ENCODE results near the gene CHRM1.

The CHRM1 gene

GRCh38 chr11:62889484-62890437 lies 31.4 kb downstream of the CHRM1 start:
- H3K4me3 ChIP-seq (ENCODE audit: low read depth, low read length), result no peak overlapping the region
- TF ChIP-seq, protein P1, sequence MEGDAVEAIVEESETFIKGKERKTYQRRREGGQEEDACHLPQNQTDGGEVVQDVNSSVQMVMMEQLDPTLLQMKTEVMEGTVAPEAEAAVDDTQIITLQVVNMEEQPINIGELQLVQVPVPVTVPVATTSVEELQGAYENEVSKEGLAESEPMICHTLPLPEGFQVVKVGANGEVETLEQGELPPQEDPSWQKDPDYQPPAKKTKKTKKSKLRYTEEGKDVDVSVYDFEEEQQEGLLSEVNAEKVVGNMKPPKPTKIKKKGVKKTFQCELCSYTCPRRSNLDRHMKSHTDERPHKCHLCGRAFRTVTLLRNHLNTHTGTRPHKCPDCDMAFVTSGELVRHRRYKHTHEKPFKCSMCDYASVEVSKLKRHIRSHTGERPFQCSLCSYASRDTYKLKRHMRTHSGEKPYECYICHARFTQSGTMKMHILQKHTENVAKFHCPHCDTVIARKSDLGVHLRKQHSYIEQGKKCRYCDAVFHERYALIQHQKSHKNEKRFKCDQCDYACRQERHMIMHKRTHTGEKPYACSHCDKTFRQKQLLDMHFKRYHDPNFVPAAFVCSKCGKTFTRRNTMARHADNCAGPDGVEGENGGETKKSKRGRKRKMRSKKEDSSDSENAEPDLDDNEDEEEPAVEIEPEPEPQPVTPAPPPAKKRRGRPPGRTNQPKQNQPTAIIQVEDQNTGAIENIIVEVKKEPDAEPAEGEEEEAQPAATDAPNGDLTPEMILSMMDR (IDR thresholded peaks at IDR 0.05; ENCODE audit: insufficient read depth, low read depth, low read length, missing control alignments), result no peak
- DNase-seq (ENCODE audit: low read depth), result peak; percentile 25

- TF ChIP-seq, protein P1 (IDR thresholded peaks at IDR 0.05; ENCODE audit: insufficient read depth, low read depth, low read length, missing control alignments), result no peak
- no peak for DNase-seq (ENCODE audit: low read depth)
- H3K4me3 ChIP-seq (ENCODE audit: low read depth, low read length), result no peak overlapping the region
Measured at GRCh38 chr11:62889126-62889483, 32.1 kb downstream of the CHRM1 start.

GRCh38 chr11:62888406-62888805 lies 32.8 kb downstream of the CHRM1 start:
- H3K4me3 ChIP-seq (ENCODE audit: low read depth, low read length), result no peak overlapping the region
- TF ChIP-seq, protein P1 (IDR thresholded peaks at IDR 0.05; ENCODE audit: insufficient read depth, low read depth, low read length, missing control alignments), result no peak

DNA sequence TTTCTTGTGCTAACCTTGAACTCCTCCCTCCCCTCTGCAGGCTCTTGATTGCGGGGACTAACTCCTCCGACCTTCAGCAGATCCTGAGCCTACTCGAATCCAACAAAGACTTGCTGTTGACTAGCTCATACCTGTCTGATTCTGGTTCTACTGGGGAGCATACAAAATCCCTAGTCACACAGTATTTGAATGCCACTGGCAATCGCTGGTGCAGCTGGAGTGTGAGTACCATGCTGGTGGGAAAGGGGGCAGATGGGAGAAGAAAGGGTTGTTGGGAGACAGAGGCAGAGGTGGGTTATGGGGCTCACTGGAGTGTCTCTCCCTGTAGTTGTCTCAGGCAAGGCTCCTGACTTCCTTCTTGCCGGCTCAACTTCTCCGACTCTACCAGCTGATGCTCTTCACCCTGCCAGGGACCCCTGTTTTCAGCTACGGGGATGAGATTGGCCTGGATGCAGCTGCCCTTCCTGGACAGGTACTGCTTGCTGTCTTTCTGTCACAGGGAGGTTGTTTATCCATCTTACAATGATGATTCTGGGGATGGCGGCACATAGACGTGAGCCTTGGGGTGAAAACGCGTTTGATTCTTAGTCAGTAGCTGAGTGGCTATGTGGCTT lies 35.9 kb downstream of the CHRM1 start:
- no peak overlapping the region for H3K4me3 ChIP-seq (ENCODE audit: low read depth, low read length)
- TF ChIP-seq, protein P1 (IDR thresholded peaks at IDR 0.05; ENCODE audit: insufficient read depth, low read depth, low read length, missing control alignments), result no peak
- DNase-seq (ENCODE audit: low read depth), result no peak

More at GRCh38 chr11:62888406-62888805, 32.8 kb downstream of the CHRM1 start:
- DNase-seq (ENCODE audit: low read depth), result no peak

DNA sequence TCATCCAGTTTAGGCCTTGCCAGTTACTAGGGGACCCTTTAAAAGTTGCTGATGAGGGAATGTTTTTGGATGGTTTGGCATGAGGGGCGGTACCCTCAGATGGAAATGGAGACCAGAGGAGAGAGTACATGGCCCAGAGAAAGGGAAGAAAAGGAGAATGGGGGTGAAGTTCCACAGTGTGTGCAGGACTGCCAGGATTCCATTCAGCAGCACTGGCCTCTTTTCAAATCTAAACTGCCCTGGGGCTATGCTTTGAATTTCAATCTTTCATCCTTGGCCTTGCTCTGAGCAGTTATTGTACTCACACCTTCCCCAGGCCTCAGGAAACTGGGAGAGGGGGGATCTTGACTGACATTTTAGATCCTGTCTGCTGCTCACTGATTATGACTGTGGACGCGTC lies 37.5 kb downstream of the CHRM1 start:
- no peak overlapping the region for H3K4me3 ChIP-seq (ENCODE audit: low read depth, low read length)
- DNase-seq (ENCODE audit: low read depth), result no peak
- TF ChIP-seq, protein P1 (IDR thresholded peaks at IDR 0.05; ENCODE audit: insufficient read depth, low read depth, low read length, missing control alignments), result no peak

- TF ChIP-seq, protein P1 (IDR thresholded peaks at IDR 0.05; ENCODE audit: insufficient read depth, low read depth, low read length, missing control alignments), result no peak
- H3K4me3 ChIP-seq (ENCODE audit: low read depth, low read length), result peak overlapping the region; percentile 58
- DNase-seq (ENCODE audit: low read depth), result no peak
Measured at GRCh38 chr11:62882788-62883501, 38.2 kb downstream of the CHRM1 start.

Measured in GM12865 (cell line).